ENCODE results near the gene HBE1.

GRCh38 chr11:5247472-5248192 lies 22.1 kb downstream of the HBE1 start:
- no peak for TF ChIP-seq CTCF (IDR thresholded peaks at IDR 0.05; ENCODE audit: insufficient read depth, low read depth, low read length)
- no peak for TF ChIP-seq EZH2 (IDR thresholded peaks at IDR 0.05; ENCODE audit: insufficient read depth, low read length)
